Measurements from ENCODE around the gene CXCR3.
"Not testable (repeated sequence)": the region's sequence is repeated elsewhere in the genome, so short reads cannot be mapped to it uniquely, and the experiment has no call there.

CXCR3 gene

GRCh38 chrX:71618303-71618721, at the start of gene CXCR3:
Gene CXCR3, minus strand, starts transcription at chrX:71618511. Its CDS starts 62 bp downstream, at chrX:71618449.
- Histone ChIP-seq H3K36me3 (ENCODE audit: control insufficient read depth, insufficient read depth, low read length) (no peaks in the 10 kb centered on the region), H3K9ac (ENCODE audit: low read length) (no peak within 1 kb of the TSS)

DNA sequence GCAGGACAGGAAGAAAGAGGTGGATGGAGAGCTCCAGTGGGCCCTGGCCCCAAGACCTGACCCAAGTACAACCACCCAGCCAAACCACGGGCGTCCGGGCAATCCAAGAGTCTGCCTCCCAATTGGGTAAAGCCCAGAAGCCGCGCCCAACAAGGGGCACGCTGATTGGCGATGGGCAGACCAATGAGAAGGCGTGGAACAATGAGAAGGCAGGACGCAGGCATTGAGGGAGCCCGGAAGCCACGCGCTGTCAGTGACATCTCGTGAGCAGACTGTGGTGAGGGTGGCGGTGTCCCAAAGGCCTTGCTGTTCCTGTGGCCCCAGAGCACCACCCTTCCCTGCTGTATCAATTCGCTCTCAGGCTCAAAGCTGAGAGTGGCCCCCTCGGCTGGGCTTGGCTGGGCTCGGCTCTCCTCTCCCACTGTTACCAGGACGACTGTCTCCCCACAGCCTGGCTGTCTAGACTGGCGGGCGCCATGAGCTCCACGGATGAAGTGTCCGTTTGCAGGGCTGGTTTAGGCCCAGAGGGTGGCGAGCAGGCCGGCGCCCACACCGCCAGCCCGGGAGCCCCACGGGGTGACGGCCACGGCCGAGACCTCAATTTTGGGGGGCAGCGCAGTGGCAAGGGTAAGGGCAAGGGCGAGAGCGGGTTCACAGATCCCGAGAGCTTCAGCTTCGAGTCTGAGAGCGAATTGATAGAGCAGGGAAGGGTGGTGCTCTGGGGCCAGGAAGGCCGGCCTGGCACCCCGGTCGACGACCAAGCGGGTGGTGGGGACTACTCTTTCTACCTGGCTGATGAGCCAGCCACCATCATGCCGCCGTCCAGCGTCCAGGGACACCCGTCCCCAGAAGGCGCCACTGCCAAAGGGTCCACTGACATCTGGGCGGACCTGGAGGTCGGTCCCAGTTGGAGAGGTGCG, 49.3 kb upstream of the CXCR3 start, which contains the start of gene LOC101059915:
TSS of gene LOC101059915 (plus strand) at position 219 of the 920 bp plus-strand sequence.
- Histone ChIP-seq H3K9ac (ENCODE audit: low read length) (no peak within 1 kb of the TSS), H3K36me3 (ENCODE audit: control insufficient read depth, insufficient read depth, low read length) (no peaks in the 10 kb centered on the region), H3K4me3 (ENCODE audit: low read length) (no peak within 1 kb of the TSS), H3K4me1 (ENCODE audit: control insufficient read depth, insufficient read depth, low read length) (no peaks in the 10 kb centered on the region), H3K9me3 (ENCODE audit: control insufficient read depth, low read length) (no peaks in the 10 kb centered on the region), H3K27me3 (ENCODE audit: control insufficient read depth, insufficient read depth, low read length) (no peaks in the 10 kb centered on the region)

More at GRCh38 chrX:71618303-71618721, at the start of gene CXCR3:
- Histone ChIP-seq H3K4me3 (ENCODE audit: low read length) (no peak within 1 kb of the TSS), H3K4me1 (ENCODE audit: control insufficient read depth, insufficient read depth, low read length) (peaks cover 30% of the 10 kb centered on the region), H3K9me3 (ENCODE audit: control insufficient read depth, low read length) (no peaks in the 10 kb centered on the region), H3K27me3 (ENCODE audit: control insufficient read depth, insufficient read depth, low read length) (no peaks in the 10 kb centered on the region)

DNA sequence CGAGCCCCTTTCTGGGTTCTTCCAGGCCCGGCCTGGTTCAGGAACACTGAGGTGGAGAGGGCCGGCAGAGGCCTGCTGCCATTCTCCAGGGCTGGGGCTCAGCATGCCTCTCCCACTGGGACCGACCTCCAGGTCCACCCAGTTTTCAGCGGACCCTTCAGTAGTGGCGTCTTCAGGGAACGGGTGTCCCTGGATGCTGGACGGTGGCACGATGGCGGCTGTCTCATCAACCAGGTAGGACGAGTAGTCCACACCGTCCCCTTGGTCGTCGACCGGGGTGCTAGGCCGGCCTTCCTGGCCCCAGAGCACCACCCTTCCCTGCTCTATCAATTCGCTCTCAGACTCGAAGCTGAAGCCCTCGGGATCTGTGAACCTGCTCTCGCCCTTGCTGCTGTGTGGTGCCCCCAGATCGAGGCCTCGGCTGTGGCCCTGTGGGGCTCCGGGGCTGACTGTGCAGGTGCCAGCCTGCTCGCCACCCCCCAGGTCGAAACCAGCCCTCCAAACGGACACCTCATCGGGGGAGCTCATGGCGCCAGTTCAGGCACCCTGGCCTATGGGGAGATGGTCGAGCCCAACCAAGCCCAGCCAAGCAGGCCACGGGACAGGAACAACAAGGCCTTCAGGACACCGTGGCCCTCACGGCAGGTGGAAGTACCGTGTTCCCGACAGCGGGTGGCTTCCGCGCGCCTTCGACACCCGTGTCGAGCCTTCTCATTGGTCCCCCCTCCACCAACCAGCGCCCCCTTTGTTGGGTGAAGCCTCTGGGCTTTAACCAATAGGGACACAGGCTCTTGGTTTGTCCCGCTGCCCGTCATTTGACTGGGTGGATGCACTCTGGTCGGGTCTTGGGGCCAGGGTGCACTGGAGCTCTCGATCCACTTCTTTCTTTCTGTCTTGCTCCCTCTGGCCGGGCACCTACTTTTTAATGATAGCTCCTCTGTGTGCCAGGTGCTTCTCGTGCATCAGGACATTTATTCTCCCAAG, 48.2 kb upstream of the CXCR3 start:
- no peaks in the 10 kb centered on the region for H3K36me3 ChIP-seq (ENCODE audit: control insufficient read depth, insufficient read depth, low read length)
- H3K4me3 ChIP-seq (ENCODE audit: low read length) = no peak overlapping the region
- H3K9ac ChIP-seq (ENCODE audit: low read length) = no peak overlapping the region
- H3K9me3 ChIP-seq (ENCODE audit: control insufficient read depth, low read length) = no peaks in the 10 kb centered on the region
- H3K4me1 ChIP-seq (ENCODE audit: control insufficient read depth, insufficient read depth, low read length) = no peaks in the 10 kb centered on the region
- no peaks in the 10 kb centered on the region for H3K27me3 ChIP-seq (ENCODE audit: control insufficient read depth, insufficient read depth, low read length)

GRCh38 chrX:71665747-71666146, 47.4 kb upstream of the CXCR3 start:
- Histone ChIP-seq H3K4me1 (ENCODE audit: control insufficient read depth, insufficient read depth, low read length) (no peaks in the 10 kb centered on the region), H3K36me3 (ENCODE audit: control insufficient read depth, insufficient read depth, low read length) (no peaks in the 10 kb centered on the region), H3K4me3 (ENCODE audit: low read length) (no peak overlapping the region), H3K9me3 (ENCODE audit: control insufficient read depth, low read length) (no peaks in the 10 kb centered on the region), H3K9ac (ENCODE audit: low read length) (no peak overlapping the region), H3K27me3 (ENCODE audit: control insufficient read depth, insufficient read depth, low read length) (no peaks in the 10 kb centered on the region)

DNA sequence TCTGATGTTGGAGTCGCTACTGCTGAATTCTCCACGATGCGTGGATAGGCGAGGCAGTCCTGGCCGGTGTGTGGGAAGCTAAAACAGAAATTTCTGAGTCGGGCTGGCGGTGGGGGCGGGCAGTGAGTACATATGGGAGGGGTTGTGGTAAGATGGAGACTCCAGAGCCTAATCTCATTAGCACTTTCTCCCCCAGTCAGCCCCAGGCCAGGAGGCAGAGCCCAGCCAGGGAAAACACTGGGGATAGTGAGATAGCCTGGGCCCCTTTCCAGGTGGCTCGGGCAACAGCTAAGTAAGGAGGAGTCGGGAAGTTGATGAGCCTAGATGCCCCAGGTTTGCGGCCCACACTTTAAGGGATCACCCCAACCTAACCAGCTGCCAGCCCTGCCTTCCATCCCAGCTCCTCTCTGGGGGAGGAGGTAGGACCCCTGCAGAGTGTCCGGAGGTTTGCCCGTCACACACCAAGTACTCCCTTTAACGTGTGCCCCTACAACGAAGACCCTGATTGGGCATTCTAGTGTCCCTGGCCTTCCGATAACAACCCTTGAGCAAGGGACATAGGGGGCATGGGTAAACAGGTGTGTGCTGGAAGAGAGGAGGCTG, 46.7 kb upstream of the CXCR3 start:
- Histone ChIP-seq H3K27me3 (ENCODE audit: control insufficient read depth, insufficient read depth, low read length) (no peaks in the 10 kb centered on the region), H3K9me3 (ENCODE audit: control insufficient read depth, low read length) (no peaks in the 10 kb centered on the region), H3K36me3 (ENCODE audit: control insufficient read depth, insufficient read depth, low read length) (no peaks in the 10 kb centered on the region), H3K4me1 (ENCODE audit: control insufficient read depth, insufficient read depth, low read length) (no peaks in the 10 kb centered on the region), H3K4me3 (ENCODE audit: low read length) (no peak overlapping the region), H3K9ac (ENCODE audit: low read length) (no peak overlapping the region)

- H3K36me3 ChIP-seq (ENCODE audit: control insufficient read depth, insufficient read depth, low read length); H3K4me1 ChIP-seq (ENCODE audit: control insufficient read depth, insufficient read depth, low read length); H3K9me3 ChIP-seq (ENCODE audit: control insufficient read depth, low read length); H3K4me3 ChIP-seq (ENCODE audit: low read length); H3K9ac ChIP-seq (ENCODE audit: low read length); H3K27me3 ChIP-seq (ENCODE audit: control insufficient read depth, insufficient read depth, low read length): not testable (repeated sequence)
Measured at GRCh38 chrX:71664202-71664601, 45.9 kb upstream of the CXCR3 start.

DNA sequence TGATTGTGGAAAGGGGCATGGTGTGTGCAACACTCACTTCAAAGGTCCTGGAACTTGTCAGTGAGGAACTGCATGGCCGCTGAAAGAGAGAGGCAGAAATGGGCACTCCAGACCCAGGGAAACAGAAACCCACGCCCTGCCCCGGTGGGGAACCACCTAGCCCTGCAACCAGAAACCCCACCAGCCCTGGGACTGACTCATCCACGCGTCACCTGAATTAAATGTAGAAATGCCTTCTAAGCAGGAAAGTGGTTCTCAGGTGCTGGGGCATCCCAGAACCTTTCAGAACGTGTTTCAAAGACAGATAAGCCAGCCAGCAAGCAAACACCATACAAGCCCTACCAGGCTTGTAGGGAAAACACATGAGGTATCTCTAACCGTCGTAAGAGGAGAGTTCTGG, 44.9 kb upstream of the CXCR3 start:
- not testable (repeated sequence) for H3K9me3 ChIP-seq (ENCODE audit: control insufficient read depth, low read length); H3K4me3 ChIP-seq (ENCODE audit: low read length); H3K4me1 ChIP-seq (ENCODE audit: control insufficient read depth, insufficient read depth, low read length); H3K36me3 ChIP-seq (ENCODE audit: control insufficient read depth, insufficient read depth, low read length); H3K27me3 ChIP-seq (ENCODE audit: control insufficient read depth, insufficient read depth, low read length); H3K9ac ChIP-seq (ENCODE audit: low read length)

DNA sequence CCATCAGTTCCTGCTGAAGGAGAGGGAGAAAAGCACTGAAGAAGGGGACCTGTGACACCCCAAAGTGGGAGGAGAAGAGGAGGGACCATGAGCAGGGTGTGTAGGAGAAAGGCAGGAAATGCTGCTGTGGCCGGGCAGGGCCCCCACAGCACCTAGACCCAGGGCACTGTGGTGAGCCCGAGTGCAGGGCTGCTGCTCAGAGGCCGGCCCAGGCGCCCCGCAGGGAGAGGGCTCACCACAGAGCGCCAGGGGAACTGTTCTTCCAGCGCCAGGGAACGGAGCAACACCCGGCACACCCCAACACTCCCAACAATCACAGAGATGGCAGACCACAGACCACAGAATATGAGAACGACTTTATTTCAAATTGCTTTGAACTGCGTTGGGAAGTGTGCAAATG, 44.3 kb upstream of the CXCR3 start:
- H3K27me3 ChIP-seq (ENCODE audit: control insufficient read depth, insufficient read depth, low read length); H3K4me1 ChIP-seq (ENCODE audit: control insufficient read depth, insufficient read depth, low read length); H3K9ac ChIP-seq (ENCODE audit: low read length); H3K36me3 ChIP-seq (ENCODE audit: control insufficient read depth, insufficient read depth, low read length); H3K9me3 ChIP-seq (ENCODE audit: control insufficient read depth, low read length); H3K4me3 ChIP-seq (ENCODE audit: low read length): not testable (repeated sequence)

GRCh38 chrX:71661919-71662318, 43.6 kb upstream of the CXCR3 start:
- no peaks in the 10 kb centered on the region for H3K27me3 ChIP-seq (ENCODE audit: control insufficient read depth, insufficient read depth, low read length)
- H3K9ac ChIP-seq (ENCODE audit: low read length) = no peak overlapping the region
- no peak overlapping the region for H3K4me3 ChIP-seq (ENCODE audit: low read length)
- no peaks in the 10 kb centered on the region for H3K4me1 ChIP-seq (ENCODE audit: control insufficient read depth, insufficient read depth, low read length)
- H3K9me3 ChIP-seq (ENCODE audit: control insufficient read depth, low read length) = no peaks in the 10 kb centered on the region
- H3K36me3 ChIP-seq (ENCODE audit: control insufficient read depth, insufficient read depth, low read length) = no peaks in the 10 kb centered on the region

- H3K36me3 ChIP-seq (ENCODE audit: control insufficient read depth, insufficient read depth, low read length) = no peaks in the 10 kb centered on the region
- no peak overlapping the region for H3K9ac ChIP-seq (ENCODE audit: low read length)
- no peaks in the 10 kb centered on the region for H3K9me3 ChIP-seq (ENCODE audit: control insufficient read depth, low read length)
- no peaks in the 10 kb centered on the region for H3K27me3 ChIP-seq (ENCODE audit: control insufficient read depth, insufficient read depth, low read length)
- no peaks in the 10 kb centered on the region for H3K4me1 ChIP-seq (ENCODE audit: control insufficient read depth, insufficient read depth, low read length)
- H3K4me3 ChIP-seq (ENCODE audit: low read length) = no peak overlapping the region
Measured at GRCh38 chrX:71660562-71661416, 42.5 kb upstream of the CXCR3 start.

- Histone ChIP-seq H3K4me3 (ENCODE audit: low read length) (no peak overlapping the region), H3K4me1 (ENCODE audit: control insufficient read depth, insufficient read depth, low read length) (no peaks in the 10 kb centered on the region), H3K9ac (ENCODE audit: low read length) (no peak overlapping the region), H3K36me3 (ENCODE audit: control insufficient read depth, insufficient read depth, low read length) (no peaks in the 10 kb centered on the region), H3K27me3 (ENCODE audit: control insufficient read depth, insufficient read depth, low read length) (no peaks in the 10 kb centered on the region), H3K9me3 (ENCODE audit: control insufficient read depth, low read length) (no peaks in the 10 kb centered on the region)
Measured at GRCh38 chrX:71659959-71660358, 41.6 kb upstream of the CXCR3 start.
